ENCODE data around the gene VIPR2. TPM values are rescaled to one million over a fixed set of nuclear protein-coding genes. Genes with fewer than 3 reads are reported as not detected.

Gene VIPR2
- total RNA-seq, 3 donors from 2014 or later: 0.48 to 14.0 (median 4.6) TPM

- TF ChIP-seq POLR2A (IDR thresholded peaks at IDR 0.05): no peak
- no peak for DNase-seq (ENCODE audit: low spot score in 2 of 2)
- Histone ChIP-seq H3K36me3 (no peaks in the 10 kb centered on the region), H3K27ac (no peak overlapping the region), H3K4me1 (no peaks in the 10 kb centered on the region), H3K4me3 (no peak overlapping the region), H3K27me3 (no peaks in the 10 kb centered on the region), H3K9me3 (no peaks in the 10 kb centered on the region)
- intact Hi-C loops (cut with DNase I; ENCODE audit: low total_unique reads): no loop called here
Observed at GRCh38 chr7:159057647-159058046, 87.0 kb downstream of the VIPR2 start.

GRCh38 chr7:159056737-159057136, 87.9 kb downstream of the VIPR2 start:
- H3K27ac ChIP-seq: no peak overlapping the region
- peaks cover 0 to 7% of the 10 kb centered on the region in 2 donors for H3K9me3 ChIP-seq
- no peak for DNase-seq (ENCODE audit: low spot score in 2 of 2)
- H3K36me3 ChIP-seq: no peaks in the 10 kb centered on the region
- no peaks in the 10 kb centered on the region for H3K4me1 ChIP-seq
- no peak for TF ChIP-seq POLR2A (IDR thresholded peaks at IDR 0.05)
- TF ChIP-seq CTCF (IDR thresholded peaks at IDR 0.05): no peak
- TF ChIP-seq POLR2AphosphoS5 (IDR thresholded peaks at IDR 0.05): no peak
- intact Hi-C loops (cut with DNase I; ENCODE audit: low total_unique reads): no loop called here
- H3K4me3 ChIP-seq: no peak overlapping the region
- H3K27me3 ChIP-seq: no peaks in the 10 kb centered on the region

- Histone ChIP-seq H3K27me3 (no peaks in the 10 kb centered on the region), H3K9me3 (peaks cover 0 to 7% of the 10 kb centered on the region in 2 donors), H3K27ac (no peak overlapping the region), H3K4me3 (no peak overlapping the region), H3K4me1 (no peaks in the 10 kb centered on the region), H3K36me3 (no peaks in the 10 kb centered on the region)
- intact Hi-C loops (cut with DNase I; ENCODE audit: low total_unique reads): no loop called here
- no peak for DNase-seq (ENCODE audit: low spot score in 2 of 2)
- TF ChIP-seq POLR2AphosphoS5 (IDR thresholded peaks at IDR 0.05) (no peak), CTCF (IDR thresholded peaks at IDR 0.05) (no peak), POLR2A (IDR thresholded peaks at IDR 0.05) (no peak)
Observed at GRCh38 chr7:159051916-159052315, 92.8 kb downstream of the VIPR2 start.

GRCh38 chr7:159050704-159051103, 94.0 kb downstream of the VIPR2 start:
- Histone ChIP-seq H3K36me3 (no peaks in the 10 kb centered on the region), H3K27me3 (no peaks in the 10 kb centered on the region), H3K4me3 (no peak overlapping the region), H3K4me1 (no peaks in the 10 kb centered on the region), H3K9me3 (peaks cover 0 to 7% of the 10 kb centered on the region in 2 donors), H3K27ac (no peak overlapping the region)
- intact Hi-C loops (cut with DNase I; ENCODE audit: low total_unique reads): no loop called here
- DNase-seq (ENCODE audit: low spot score in 2 of 2): no peak
- no peak for TF ChIP-seq CTCF (IDR thresholded peaks at IDR 0.05)
- TF ChIP-seq POLR2AphosphoS5 (IDR thresholded peaks at IDR 0.05): no peak
- TF ChIP-seq POLR2A (IDR thresholded peaks at IDR 0.05): no peak

GRCh38 chr7:159049266-159050025, 95.2 kb downstream of the VIPR2 start:
- H3K4me1 ChIP-seq: no peaks in the 10 kb centered on the region
- intact Hi-C loops (cut with DNase I; ENCODE audit: low total_unique reads): no loop called here
- peak in 1 of 2 donors; percentile 34 for DNase-seq (ENCODE audit: low spot score in 2 of 2)
- H3K27me3 ChIP-seq: no peaks in the 10 kb centered on the region
- no peak for TF ChIP-seq POLR2AphosphoS5 (IDR thresholded peaks at IDR 0.05)
- no peak for TF ChIP-seq POLR2A (IDR thresholded peaks at IDR 0.05)
- TF ChIP-seq CTCF (IDR thresholded peaks at IDR 0.05): no peak
- H3K9me3 ChIP-seq: peaks cover 0 to 7% of the 10 kb centered on the region in 2 donors
- H3K27ac ChIP-seq: no peak overlapping the region
- H3K4me3 ChIP-seq: no peak overlapping the region
- no peaks in the 10 kb centered on the region for H3K36me3 ChIP-seq
